22Rv1 (cell line): ENCODE results near the gene OPN3.

Source experiments
- ZFX ChIP-seq: fragments of 450-650 bp; IDR thresholded peaks from 2 replicates; pipeline ENCODE4 v1.6.1; 2017; ENCODE audit warnings: antibody characterized with exemption, borderline replicate concordance
- TF ChIP-seq, protein P1 (sequence below): fragments of 450-650 bp; IDR thresholded peaks from 2 replicates; pipeline ENCODE4 v1.5.1; 2017; ENCODE audit warnings: mild to moderate bottlenecking

DNA sequence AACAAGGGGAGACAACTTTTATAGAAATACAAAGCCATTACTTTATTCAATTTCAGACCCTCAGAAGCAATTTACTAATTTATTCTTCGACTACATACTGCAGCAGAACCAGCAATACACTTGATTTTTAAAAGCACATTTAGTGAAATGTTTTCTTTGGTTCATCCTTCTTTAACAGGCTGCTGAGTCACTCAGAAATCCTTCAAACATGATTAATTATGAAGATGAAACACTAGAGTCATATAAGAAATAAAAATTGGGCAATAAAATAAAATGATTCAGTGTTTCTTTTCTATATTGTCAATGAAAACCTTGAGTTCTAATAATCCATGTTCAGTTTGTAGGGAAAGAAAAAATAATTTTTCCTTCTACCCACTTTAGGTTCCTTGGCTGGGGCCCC, 47.0 kb downstream of the OPN3 start:
- TF ChIP-seq, protein P1, sequence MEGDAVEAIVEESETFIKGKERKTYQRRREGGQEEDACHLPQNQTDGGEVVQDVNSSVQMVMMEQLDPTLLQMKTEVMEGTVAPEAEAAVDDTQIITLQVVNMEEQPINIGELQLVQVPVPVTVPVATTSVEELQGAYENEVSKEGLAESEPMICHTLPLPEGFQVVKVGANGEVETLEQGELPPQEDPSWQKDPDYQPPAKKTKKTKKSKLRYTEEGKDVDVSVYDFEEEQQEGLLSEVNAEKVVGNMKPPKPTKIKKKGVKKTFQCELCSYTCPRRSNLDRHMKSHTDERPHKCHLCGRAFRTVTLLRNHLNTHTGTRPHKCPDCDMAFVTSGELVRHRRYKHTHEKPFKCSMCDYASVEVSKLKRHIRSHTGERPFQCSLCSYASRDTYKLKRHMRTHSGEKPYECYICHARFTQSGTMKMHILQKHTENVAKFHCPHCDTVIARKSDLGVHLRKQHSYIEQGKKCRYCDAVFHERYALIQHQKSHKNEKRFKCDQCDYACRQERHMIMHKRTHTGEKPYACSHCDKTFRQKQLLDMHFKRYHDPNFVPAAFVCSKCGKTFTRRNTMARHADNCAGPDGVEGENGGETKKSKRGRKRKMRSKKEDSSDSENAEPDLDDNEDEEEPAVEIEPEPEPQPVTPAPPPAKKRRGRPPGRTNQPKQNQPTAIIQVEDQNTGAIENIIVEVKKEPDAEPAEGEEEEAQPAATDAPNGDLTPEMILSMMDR: no peak
- TF ChIP-seq ZFX: no peak
